Right lobe of liver (tissue), 4 donors: Measurements from ENCODE around the gene STK4.

Source experiments
- CTCF ChIP-seq, 4 donors: fragments of 200-600 bp in 3 of 4; fragments of 450-650 bp in 1 of 4; IDR thresholded peaks; one replicate each; pipeline versions ENCODE4 v1.5.1 to v1.8.0; 2016 to 2022; ENCODE audit warnings: antibody characterized with exemption in 4 of 4, mild to moderate bottlenecking in 2 of 4
- POLR2A ChIP-seq: fragments of 450-650 bp; IDR thresholded peaks from one replicate; pipeline ENCODE4 v1.6.1; 2017; ENCODE audit warnings: antibody characterized with exemption, mild to moderate bottlenecking
- donor health status: DM: no; HTN: no; CAD: no.
- donor health status: DM: no; HTN: no; CAD: no.
- donor health status: DM: no; HTN: yes; CAD: no.

- TF ChIP-seq POLR2A (no peak), CTCF (IDR thresholded peaks at IDR 0.05) (no peak)
Measured at GRCh38 chr20:45117581-45117980, 151.3 kb downstream of the STK4 start.
